HG03064 (cell line): ENCODE data around the gene ATP5F1C.

Source experiments
- ATAC-seq: cut with Tn5 transposase; IDR thresholded peaks from one replicate; pipeline ENCODE4 v1.9.1; 2021; ENCODE audit warnings: low read depth; ENCODE audit not compliant: unreplicated experiment

The ATP5F1C gene

DNA sequence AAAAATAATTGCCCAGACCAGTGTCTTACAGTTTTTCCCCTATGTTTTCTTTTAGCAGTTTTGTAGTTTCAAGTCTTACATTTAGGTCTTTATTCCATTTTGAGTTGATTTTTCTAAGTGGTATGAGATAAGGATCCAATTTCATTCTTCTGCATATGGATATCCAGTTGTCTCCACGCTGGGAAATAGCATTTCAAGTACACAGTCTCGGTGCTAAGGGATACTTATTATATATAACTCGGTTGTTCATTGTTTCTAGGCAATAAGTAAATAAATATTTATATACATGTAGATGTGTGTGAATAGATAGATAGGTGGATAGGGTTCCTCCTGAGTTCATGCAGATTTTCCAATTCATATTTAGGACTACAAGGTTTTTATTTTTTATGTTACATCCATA lies 46.3 kb downstream of the ATP5F1C start:
- no peak for ATAC-seq

DNA sequence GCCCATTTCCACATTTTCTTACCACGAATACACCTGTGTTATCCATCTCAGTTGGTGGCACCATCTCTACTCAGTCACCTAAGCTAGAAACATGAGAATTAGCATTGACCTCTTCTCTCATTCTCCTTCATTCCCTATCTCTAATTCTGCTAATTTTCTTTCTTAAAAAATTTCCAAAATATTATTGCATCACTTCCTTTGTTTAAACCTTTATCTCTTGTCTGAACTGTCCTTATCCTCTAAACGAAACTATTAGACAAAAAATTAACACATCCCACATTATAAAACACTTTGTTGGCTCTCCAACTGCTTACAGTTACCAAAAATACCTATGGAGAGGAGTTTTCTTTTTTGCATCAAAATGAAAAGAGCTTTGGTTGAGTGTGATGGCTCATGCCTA lies 48.6 kb downstream of the ATP5F1C start:
- no peak for ATAC-seq

DNA sequence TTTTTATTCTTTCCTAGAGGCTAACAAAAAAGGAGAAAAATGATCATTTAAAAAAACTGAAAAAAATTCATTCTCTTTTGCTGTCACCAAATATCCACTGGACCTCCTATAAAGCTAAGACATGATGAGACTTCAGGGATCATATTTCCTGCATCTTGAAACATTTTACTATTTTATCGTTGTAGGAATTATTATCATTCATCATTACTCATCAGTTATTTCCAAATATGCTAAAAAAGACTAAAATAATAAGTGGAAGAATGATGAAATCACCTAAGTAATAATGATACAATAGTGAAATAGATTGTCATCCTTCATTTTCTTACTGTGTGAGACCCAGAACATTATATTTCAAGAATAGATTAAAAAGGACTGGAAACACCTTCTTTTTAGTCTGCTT lies 58.6 kb downstream of the ATP5F1C start:
- ATAC-seq: no peak

DNA sequence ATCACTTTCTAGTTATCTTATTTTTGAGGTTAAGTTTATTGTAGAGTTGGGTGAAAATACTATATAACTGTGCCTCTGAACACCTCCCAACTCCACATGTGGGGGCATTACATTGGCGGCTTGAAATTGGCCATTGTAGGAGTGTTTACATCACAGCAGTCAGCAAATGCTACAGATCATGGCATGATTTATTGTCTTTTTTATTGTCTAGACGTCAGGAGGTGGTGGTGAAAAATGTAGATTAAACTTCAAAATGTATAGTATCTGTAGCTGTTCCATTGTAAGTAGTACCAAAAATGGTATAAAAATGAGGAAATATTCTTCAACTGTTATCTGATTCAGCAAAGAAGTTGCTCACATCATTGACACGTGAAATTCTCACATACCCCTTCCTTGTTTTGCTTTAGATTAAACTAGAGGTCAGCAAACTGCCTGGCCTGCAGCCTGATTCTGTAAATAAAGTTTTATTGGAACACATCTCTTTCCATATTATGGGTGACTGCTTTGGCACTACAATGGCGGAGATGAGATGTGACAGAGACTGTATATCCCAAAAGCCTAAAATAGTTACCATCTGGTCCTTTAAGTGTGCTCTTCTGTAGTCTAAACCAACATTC lies 65.4 kb downstream of the ATP5F1C start:
- ATAC-seq: no peak

DNA sequence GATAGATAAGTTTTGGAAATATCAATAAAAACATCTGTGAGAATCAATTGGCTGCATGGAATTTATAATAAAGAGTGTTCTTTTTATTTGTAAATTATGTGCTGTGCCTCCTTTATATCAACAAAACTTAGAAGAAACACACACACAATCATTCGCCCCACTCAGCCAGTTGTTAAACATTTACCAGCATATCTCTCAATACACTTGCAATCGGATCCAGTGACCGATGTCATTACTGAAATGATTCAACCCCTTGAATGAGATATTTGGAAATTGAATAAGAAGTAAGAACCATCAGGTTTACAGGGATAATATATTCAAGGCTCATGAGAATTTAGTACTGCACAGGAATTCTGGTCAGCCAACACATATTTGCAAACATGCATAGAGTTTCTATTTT lies 65.9 kb downstream of the ATP5F1C start:
- ATAC-seq: no peak

DNA sequence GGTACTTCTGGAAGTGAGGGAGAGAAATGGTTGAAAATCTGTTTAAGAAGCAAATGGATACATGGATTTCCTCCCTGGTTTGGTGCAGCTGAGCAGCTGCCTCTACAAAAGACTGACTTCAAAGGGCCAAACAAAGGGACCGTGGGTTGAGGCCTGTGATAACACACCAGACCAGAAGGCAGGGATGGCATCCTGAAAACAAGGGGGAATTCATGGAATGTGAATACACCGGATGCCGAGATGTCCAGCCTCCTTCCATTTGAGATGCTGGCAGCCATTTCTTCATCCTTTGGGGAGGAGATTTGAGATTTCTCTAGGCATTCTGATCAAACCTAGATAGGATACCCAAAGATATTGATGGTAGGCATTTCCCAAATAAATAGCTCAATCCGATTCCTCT lies 67.2 kb downstream of the ATP5F1C start:
- no peak for ATAC-seq

DNA sequence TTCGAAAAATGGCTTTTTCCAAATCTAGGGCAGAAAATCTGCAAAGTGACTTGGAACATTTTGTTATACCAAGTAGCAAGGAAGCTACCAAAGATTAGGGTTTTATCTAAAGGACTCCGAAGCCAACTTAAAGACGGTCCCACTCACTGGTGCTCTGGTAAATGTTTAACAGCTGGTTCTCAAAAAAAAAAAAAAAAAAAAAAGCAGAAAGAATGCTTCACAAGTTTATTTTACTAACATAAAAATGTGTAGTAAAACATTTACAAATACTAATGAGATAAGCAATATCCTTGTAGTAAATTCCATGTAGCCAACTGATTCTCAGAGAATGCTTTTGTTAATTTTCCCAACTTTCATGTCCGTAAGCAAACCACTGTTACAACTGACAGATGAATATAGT lies 68.7 kb downstream of the ATP5F1C start:
- ATAC-seq: no peak

DNA sequence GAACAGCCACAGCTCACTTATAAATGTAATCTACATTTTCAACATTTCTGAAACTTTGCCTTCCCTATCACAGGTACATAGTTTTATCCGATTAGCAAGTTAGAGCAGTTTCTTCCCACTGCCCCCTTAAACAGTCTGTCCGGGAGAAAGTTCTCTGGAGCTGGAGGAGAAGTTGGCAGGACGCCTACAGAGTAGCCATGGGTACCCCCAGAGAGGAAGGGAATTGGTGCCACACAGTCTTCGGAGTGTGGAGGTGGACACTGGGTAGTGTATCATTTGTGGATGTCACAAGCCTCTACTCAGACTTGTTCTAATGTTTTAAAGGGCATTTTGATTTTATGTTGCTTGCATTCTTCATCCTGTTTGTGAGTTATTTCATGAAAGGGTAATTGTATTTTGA lies 69.3 kb downstream of the ATP5F1C start:
- ATAC-seq: no peak
